Activated B cell treated with CpG ODN at 0.5 μM for 24 hours (primary cell): Measurements from ENCODE around the gene C1orf159. TPM values are rescaled to one million over a fixed set of nuclear protein-coding genes. Genes with fewer than 3 reads are reported as not detected.

Experiments
- ATAC-seq: fragments of 200-7000 bp; cut with Tn5 transposase; one replicate; pipeline ENCODE4 v1.10.0; 2021; ENCODE audit warnings: low read depth, mild to moderate bottlenecking, moderate library complexity
- CTCF ChIA-PET: fragments of 350-600 bp; sonication (Branson Sonifier 250); formaldehyde crosslinking; loops from one replicate; lab custom pipeline; 2021; ENCODE audit warnings: antibody characterized with exemption; lab: Charles Lee
- POLR2A ChIA-PET: fragments of 350-600 bp; sonication (Branson Sonifier 250); formaldehyde crosslinking; loops from one replicate; lab custom pipeline; 2021; ENCODE audit warnings: antibody characterized with exemption; lab: Charles Lee
- DNase-seq: peaks from one replicate; pipeline ENCODE4 v3.0.0; 2022
- H3K27ac Mint-ChIP-seq: one replicate; pipeline ENCODE4 v1.8.0; 2020; ENCODE audit warnings: mixed read lengths
- H3K27me3 Mint-ChIP-seq: one replicate; pipeline ENCODE4 v1.8.0; 2021; ENCODE audit warnings: mixed read lengths
- H3K36me3 Mint-ChIP-seq: one replicate; pipeline ENCODE4 v1.8.0; 2021; ENCODE audit warnings: low read depth, mixed read lengths
- H3K4me1 Mint-ChIP-seq: one replicate; pipeline ENCODE4 v1.8.0; 2021; ENCODE audit warnings: mixed read lengths
- H3K4me3 Mint-ChIP-seq: one replicate; pipeline ENCODE4 v1.8.0; 2020; ENCODE audit warnings: mild to moderate bottlenecking, mixed read lengths
- H3K9me3 Mint-ChIP-seq: one replicate; pipeline ENCODE4 v1.8.0; 2020; ENCODE audit warnings: mixed read lengths
- intact Hi-C: fragments of 100-400 bp; cut with micrococcal nuclease; formaldehyde crosslinking; loops from one replicate; pipeline ENCODE4 v1.15.1; 2024
- total RNA-seq: library from RNA; stranded (reverse); gene quantifications from 2 replicates; pipeline ENCODE4 v1.2.3, GENCODE V29; 2022
- TF ChIP-seq, protein P1 (sequence below): fragments of 200-600 bp; IDR thresholded peaks from one replicate; pipeline ENCODE4 v1.8.0; 2022; ENCODE audit warnings: antibody characterized with exemption, mild to moderate bottlenecking

The C1orf159 gene
- total RNA-seq, 1 donor from 2014 or later = 26.5 TPM

DNA sequence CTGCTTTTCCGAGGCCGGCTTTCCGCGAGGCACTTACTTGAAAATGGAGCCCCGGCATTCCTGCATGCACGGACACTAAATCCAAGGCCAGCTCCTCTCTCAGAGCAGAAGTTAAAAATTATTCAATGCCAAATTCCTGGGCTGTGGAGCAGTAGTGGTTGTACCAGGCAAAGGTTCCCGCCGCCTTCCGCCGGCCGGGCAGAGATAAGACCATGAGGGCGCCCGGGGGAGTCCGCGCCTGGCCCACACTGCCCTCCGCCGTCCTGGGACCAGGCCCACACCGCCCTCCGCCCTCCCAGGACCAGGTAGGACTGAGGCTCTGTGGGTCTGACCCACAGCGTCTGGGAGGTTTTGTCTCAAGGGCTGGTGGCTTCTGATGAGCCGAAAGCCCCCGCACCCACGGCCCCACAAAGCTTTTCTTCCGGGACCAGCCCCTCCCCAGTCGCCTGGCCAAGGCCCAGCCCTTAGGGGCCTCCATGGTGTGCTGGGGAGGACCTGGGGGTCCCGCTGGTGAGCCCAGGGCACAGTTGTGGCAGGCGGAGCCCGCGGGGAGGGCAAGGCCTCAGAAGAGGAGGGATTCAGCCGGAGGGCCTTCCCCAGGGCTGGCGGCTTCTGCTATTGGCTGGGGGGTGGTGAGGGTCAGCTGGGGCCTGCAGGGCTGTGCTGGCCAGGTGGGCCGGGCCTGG is 12.7 kb upstream of the C1orf159 start:
- ChIA-PET CTCF (no interaction called here), POLR2A (no interaction called here)
- no peak for DNase-seq
- Mint-ChIP-seq H3K27ac (no peak overlapping the region), H3K4me1 (peaks cover 14% of the 10 kb centered on the region), H3K36me3 (no peaks in the 10 kb centered on the region), H3K9me3 (no peaks in the 10 kb centered on the region), H3K4me3 (no peak overlapping the region), H3K27me3 (no peaks in the 10 kb centered on the region)
- intact Hi-C loops = no loop called here
- no peak for ATAC-seq
- TF ChIP-seq, protein P1, sequence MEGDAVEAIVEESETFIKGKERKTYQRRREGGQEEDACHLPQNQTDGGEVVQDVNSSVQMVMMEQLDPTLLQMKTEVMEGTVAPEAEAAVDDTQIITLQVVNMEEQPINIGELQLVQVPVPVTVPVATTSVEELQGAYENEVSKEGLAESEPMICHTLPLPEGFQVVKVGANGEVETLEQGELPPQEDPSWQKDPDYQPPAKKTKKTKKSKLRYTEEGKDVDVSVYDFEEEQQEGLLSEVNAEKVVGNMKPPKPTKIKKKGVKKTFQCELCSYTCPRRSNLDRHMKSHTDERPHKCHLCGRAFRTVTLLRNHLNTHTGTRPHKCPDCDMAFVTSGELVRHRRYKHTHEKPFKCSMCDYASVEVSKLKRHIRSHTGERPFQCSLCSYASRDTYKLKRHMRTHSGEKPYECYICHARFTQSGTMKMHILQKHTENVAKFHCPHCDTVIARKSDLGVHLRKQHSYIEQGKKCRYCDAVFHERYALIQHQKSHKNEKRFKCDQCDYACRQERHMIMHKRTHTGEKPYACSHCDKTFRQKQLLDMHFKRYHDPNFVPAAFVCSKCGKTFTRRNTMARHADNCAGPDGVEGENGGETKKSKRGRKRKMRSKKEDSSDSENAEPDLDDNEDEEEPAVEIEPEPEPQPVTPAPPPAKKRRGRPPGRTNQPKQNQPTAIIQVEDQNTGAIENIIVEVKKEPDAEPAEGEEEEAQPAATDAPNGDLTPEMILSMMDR = no peak

DNA sequence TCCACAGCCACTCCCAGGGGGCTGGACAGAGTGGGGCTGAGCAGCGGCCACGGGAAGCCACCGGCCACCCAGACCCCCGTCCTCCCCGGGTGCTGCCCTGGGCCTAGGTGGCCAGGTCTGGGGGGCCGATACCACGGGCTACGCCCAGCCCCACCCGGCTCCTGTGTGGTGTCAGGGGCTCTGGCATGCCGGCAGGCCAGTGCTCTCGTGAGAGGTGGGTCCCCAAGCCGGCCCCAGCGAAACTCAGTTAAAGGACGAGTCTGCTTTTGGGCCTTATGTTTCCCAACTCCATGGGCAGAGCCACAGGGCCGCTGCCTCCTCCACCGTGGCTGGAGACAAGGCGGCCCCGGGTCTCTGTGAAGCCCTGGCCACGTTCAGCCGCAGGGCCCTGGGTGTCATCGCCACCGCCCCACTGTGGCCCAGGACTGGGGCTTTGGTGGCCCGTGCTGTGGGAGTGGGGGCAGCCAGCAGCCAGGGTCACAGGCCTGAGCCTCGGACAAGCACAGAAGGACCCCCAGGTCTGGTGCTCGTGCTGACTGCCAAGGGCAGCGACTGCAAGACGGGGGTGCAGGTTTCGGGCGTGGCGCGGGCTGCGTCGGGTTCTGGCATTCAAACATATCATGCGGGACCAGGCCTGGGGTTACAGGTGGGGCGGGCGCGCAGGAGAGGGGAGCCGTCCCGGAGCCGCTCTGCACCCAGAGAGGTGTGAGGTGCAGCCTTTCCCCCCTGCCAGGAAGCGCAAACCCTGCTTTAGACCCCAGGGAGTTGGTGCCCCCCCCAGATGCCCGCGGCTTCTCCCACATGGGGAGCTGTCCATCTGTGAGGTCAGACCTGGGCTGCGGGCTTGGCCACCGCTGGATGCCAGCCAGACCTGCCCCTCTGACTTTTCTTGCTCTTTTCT is 11.9 kb upstream of the C1orf159 start:
- H3K36me3 Mint-ChIP-seq = no peaks in the 10 kb centered on the region
- H3K27me3 Mint-ChIP-seq = no peaks in the 10 kb centered on the region
- no peak for DNase-seq
- ATAC-seq = no peak
- peaks cover 22% of the 10 kb centered on the region for H3K4me1 Mint-ChIP-seq
- TF ChIP-seq, protein P1 = no peak
- H3K9me3 Mint-ChIP-seq = no peaks in the 10 kb centered on the region
- H3K4me3 Mint-ChIP-seq = no peak overlapping the region
- intact Hi-C loops = no loop called here
- POLR2A ChIA-PET = no interaction called here
- no peak overlapping the region for H3K27ac Mint-ChIP-seq
- CTCF ChIA-PET = no interaction called here

- peaks cover 24% of the 10 kb centered on the region for H3K4me1 Mint-ChIP-seq
- H3K27ac Mint-ChIP-seq = no peak overlapping the region
- peaks cover under 1% of the 10 kb centered on the region for H3K27me3 Mint-ChIP-seq
- DNase-seq = no peak
- ChIA-PET CTCF (interaction anchor here (0.7 kb wide), 1 partner anchor 93 kb away, joined by 3 read pairs; no protein-coding TSS in a partner anchor), POLR2A (interaction anchor here (0.6 kb wide), 1 partner anchor 105 kb away, joined by 3 read pairs; no protein-coding TSS in a partner anchor)
- H3K4me3 Mint-ChIP-seq = no peak overlapping the region
- ATAC-seq = no peak
- intact Hi-C loops = no loop called here
- no peaks in the 10 kb centered on the region for H3K36me3 Mint-ChIP-seq
- H3K9me3 Mint-ChIP-seq = no peaks in the 10 kb centered on the region
- TF ChIP-seq, protein P1 = no peak
Observed at GRCh38 chr1:1125945-1126344, 10.1 kb upstream of the C1orf159 start.

DNA sequence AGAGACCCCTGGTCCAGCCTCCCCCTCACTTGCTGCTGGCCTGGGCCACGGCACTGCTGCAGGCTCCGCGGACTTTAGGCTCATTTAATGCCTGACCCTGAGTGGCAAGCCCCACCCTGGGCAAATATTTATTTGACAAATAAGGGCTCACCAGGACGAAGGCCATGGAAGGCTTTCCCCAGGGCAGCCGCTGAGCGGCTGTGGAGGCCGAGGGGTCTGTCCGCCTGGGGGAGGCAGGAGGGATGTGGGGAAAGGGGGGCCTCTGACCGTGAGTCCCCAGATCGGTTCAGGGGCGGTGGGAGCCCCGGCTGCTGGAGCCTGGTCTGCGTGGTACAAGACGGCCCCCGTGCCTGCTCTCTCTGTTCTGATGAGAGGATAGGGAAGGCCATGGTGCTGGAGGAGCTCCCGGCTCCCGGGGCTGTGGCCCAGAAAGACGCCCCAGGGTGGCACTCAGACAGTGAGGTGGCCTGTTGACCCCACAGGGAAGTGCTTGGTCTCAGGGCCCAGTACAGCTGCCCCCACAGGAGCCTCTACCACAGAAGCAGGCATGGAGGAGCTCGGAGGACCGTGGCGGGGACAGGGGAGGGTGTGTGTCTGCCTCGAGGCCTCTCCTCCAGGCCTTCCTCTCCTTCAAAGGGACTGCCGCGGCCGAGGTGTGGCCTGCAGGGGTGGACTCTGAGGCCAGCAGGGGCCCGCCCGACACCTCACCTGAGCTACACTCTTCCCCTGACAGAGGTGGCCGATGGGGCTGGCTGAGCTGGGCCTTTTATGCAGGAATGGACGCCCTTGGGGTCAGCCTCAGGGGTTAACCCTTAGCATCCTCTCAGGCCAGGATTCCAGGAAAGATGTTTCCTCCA is 9.1 kb upstream of the C1orf159 start:
- TF ChIP-seq, protein P1 = no peak
- ChIA-PET CTCF (interaction anchor here (0.6 to 4.8 kb wide), 2 partner anchors 82 to 126 kb away, joined by 3 to 102 read pairs; no protein-coding TSS in a partner anchor), POLR2A (interaction anchor here (0.5 to 1.9 kb wide), 5 partner anchors 12 to 148 kb away, joined by 3 to 8 read pairs (median 3); partner anchors contain the start of genes TTLL10 and UBE2J2)
- peaks cover 22% of the 10 kb centered on the region for H3K4me1 Mint-ChIP-seq
- ATAC-seq (no peak), DNase-seq (no peak)
- H3K27me3 Mint-ChIP-seq = peaks cover 1% of the 10 kb centered on the region
- no peak overlapping the region for H3K4me3 Mint-ChIP-seq
- intact Hi-C loops = no loop called here
- H3K9me3 Mint-ChIP-seq = no peaks in the 10 kb centered on the region
- no peak overlapping the region for H3K27ac Mint-ChIP-seq
- H3K36me3 Mint-ChIP-seq = no peaks in the 10 kb centered on the region
